Prostate gland (tissue), 2 donors: Measurements from ENCODE around the gene MT1E.

Experiments
- CTCF ChIP-seq, 4 experiments: fragments of 200-600 bp in 2 of 4; fragments of 450-650 bp in 2 of 4; sonication (generic) in 2 of 4; IDR thresholded peaks; 1 replicate in 3 of 4; 2 replicates in 1 of 4; pipeline ENCODE4 v1.5.1; 2016 to 2019; ENCODE audit warnings: antibody characterized with exemption in 4 of 4, mild to moderate bottlenecking in 2 of 4, moderate library complexity in 2 of 4
- POLR2A ChIP-seq: fragments of 450-650 bp; IDR thresholded peaks from one replicate; pipeline ENCODE4 v1.6.1; 2016; ENCODE audit warnings: antibody characterized with exemption, mild to moderate bottlenecking

- TF ChIP-seq CTCF (IDR thresholded peaks at IDR 0.05) = no peak
- TF ChIP-seq POLR2A = no peak
These were observed 5.6 kb downstream of the MT1E start for GRCh38 chr16:56631197-56631596.
